HepG2 (cell line): Measurements from ENCODE around the gene SART1. TPM values are rescaled to one million over a fixed set of nuclear protein-coding genes. Genes with fewer than 3 reads are reported as not detected.

Experiments used
- ARID5B ChIP-seq: IDR thresholded peaks from 2 replicates; pipeline ENCODE4 v1.4.0; 2020; ENCODE audit warnings: mild to moderate bottlenecking, missing genetic modification reagents
- ARNT ChIP-seq: fragments of 450-650 bp; IDR thresholded peaks from 2 replicates; pipeline ENCODE4 v1.6.1; 2017
- ESRRA ChIP-seq: sonication (generic); formaldehyde crosslinking; IDR thresholded peaks from 2 replicates; pipeline ENCODE4 v1.5.1; 2020; ENCODE audit warnings: mild to moderate bottlenecking, low read depth, missing genetic modification reagents
- EZH2 ChIP-seq: conservative IDR thresholded peaks from 2 replicates; pipeline ENCODE4 v1.6.1; 2012; ENCODE audit warnings: mild to moderate bottlenecking, low read depth, low read length, moderate library complexity
- FOXC1 ChIP-seq: sonication (generic); formaldehyde crosslinking; IDR thresholded peaks from 2 replicates; pipeline ENCODE4 v1.8.0; 2022; ENCODE audit warnings: mild to moderate bottlenecking, missing genetic modification reagents, borderline replicate concordance
- MEF2D ChIP-seq: sonication (generic); formaldehyde crosslinking; IDR thresholded peaks from 2 replicates; pipeline ENCODE4 v1.5.1; 2020; ENCODE audit warnings: mild to moderate bottlenecking, missing genetic modification reagents
- NFYB ChIP-seq: sonication (generic); formaldehyde crosslinking; IDR thresholded peaks from 2 replicates; pipeline ENCODE4 v1.4.0; 2020; ENCODE audit warnings: missing genetic modification reagents
- NPAS2 ChIP-seq: sonication (generic); formaldehyde crosslinking; IDR thresholded peaks from 2 replicates; pipeline ENCODE4 v1.8.0; 2022; ENCODE audit warnings: mild to moderate bottlenecking, missing genetic modification reagents, borderline replicate concordance
- NR2F1 ChIP-seq, 2 experiments: fragments of 450-650 bp in 1 of 2; formaldehyde crosslinking in 1 of 2; IDR thresholded peaks; 2 replicates each; pipeline versions ENCODE4 v1.5.0 to v1.6.1; 2016 to 2020; ENCODE audit warnings: mild to moderate bottlenecking in 1 of 2, missing compliant biosample characterization in 1 of 2, missing genetic modification reagents in 1 of 2, moderate library complexity in 1 of 2
- ONECUT2 ChIP-seq: sonication (generic); formaldehyde crosslinking; IDR thresholded peaks from 2 replicates; pipeline ENCODE4 v1.4.0; 2020; ENCODE audit warnings: missing genetic modification reagents
- POLR2G ChIP-seq: fragments of 200-400 bp; formaldehyde crosslinking; IDR thresholded peaks from 2 replicates; pipeline ENCODE4 v1.6.1; 2018; ENCODE audit warnings: mild to moderate bottlenecking, low read depth, low read length, moderate library complexity
- SAP130 ChIP-seq: IDR thresholded peaks from 2 replicates; pipeline ENCODE4 v1.6.1; 2016; ENCODE audit warnings: low read depth
- SETDB1 ChIP-seq: sonication (generic); formaldehyde crosslinking; IDR thresholded peaks from 2 replicates; pipeline ENCODE4 v1.5.1; 2020; ENCODE audit warnings: missing genetic modification reagents, mild to moderate bottlenecking, borderline replicate concordance
- SMARCE1 ChIP-seq: fragments of 450-650 bp; IDR thresholded peaks from 2 replicates; pipeline ENCODE4 v1.6.1; 2017; ENCODE audit warnings: borderline replicate concordance
- SNAPC2 ChIP-seq: sonication (generic); formaldehyde crosslinking; IDR thresholded peaks from 2 replicates; pipeline ENCODE4 v1.8.1; 2022; ENCODE audit warnings: mild to moderate bottlenecking, missing genetic modification reagents
- SSRP1 ChIP-seq: IDR thresholded peaks from 2 replicates; pipeline ENCODE4 v1.6.1; 2016; ENCODE audit warnings: control low read depth
- TBP ChIP-seq: sonication (generic); formaldehyde crosslinking; IDR thresholded peaks from 2 replicates; pipeline ENCODE4 v1.5.0; 2020; ENCODE audit warnings: missing genetic modification reagents
- THYN1 ChIP-seq: sonication (generic); formaldehyde crosslinking; IDR thresholded peaks from 2 replicates; pipeline ENCODE4 v1.8.1; 2023; ENCODE audit warnings: low read depth, mild to moderate bottlenecking, moderate library complexity, missing genetic modification reagents, borderline replicate concordance
- TRIM24 ChIP-seq: sonication (generic); formaldehyde crosslinking; IDR thresholded peaks from 2 replicates; pipeline ENCODE4 v1.8.0; 2022; ENCODE audit warnings: mild to moderate bottlenecking, missing genetic modification reagents
- ZBTB42 ChIP-seq: sonication (generic); formaldehyde crosslinking; IDR thresholded peaks from 2 replicates; pipeline ENCODE4 v1.5.0; 2020; ENCODE audit warnings: mild to moderate bottlenecking, missing genetic modification reagents
- ZFP36 ChIP-seq: fragments of 150-350 bp; IDR thresholded peaks from 2 replicates; pipeline ENCODE4 v1.6.1; 2018; ENCODE audit warnings: borderline replicate concordance, low read length, low read depth; ENCODE audit not compliant: partially characterized antibody
- ZFP90 ChIP-seq: sonication (generic); formaldehyde crosslinking; IDR thresholded peaks from 2 replicates; pipeline ENCODE4 v1.8.0; 2022; ENCODE audit warnings: missing genetic modification reagents, mild to moderate bottlenecking, inconsistent platforms, borderline replicate concordance
- ZNF225 ChIP-seq: sonication (generic); formaldehyde crosslinking; IDR thresholded peaks from 2 replicates; pipeline ENCODE4 v1.4.0; 2020; ENCODE audit warnings: mild to moderate bottlenecking, missing genetic modification reagents
- ZNF589 ChIP-seq: sonication (generic); formaldehyde crosslinking; conservative IDR thresholded peaks from 2 replicates; pipeline ENCODE4 v1.8.0; 2022; ENCODE audit warnings: mild to moderate bottlenecking, moderate library complexity, missing genetic modification reagents
- ZNF891 ChIP-seq: sonication (generic); formaldehyde crosslinking; IDR thresholded peaks from 2 replicates; pipeline ENCODE4 v1.5.0; 2020; ENCODE audit warnings: mild to moderate bottlenecking, missing genetic modification reagents
- polyA plus RNA-seq, 8 experiments: library from polyadenylated mRNA; depleted of rRNA in 3 of 8; stranded (reverse) in 7 of 8; unstranded in 1 of 8; fragments of >200 nt; fragmentation: Illumina TruSeq in 4 of 8; extraction: Trizol in 4 of 8; gene quantifications; 2 replicates each; pipeline versions ENCODE4 v1.2.1 to v1.2.3, GENCODE V29; 2011 to 2016; ENCODE audit warnings: low read depth in 4 of 8, missing spikeins in 1 of 8, mixed read lengths in 1 of 8; ENCODE audit not compliant: insufficient read depth in 1 of 8
- total RNA-seq, 5 experiments: library from RNA; depleted of rRNA; stranded (reverse); fragments of >200 nt; fragmentation: Illumina TruSeq; extraction: Trizol; gene quantifications; 2 replicates each; pipeline ENCODE4 v1.2.3, GENCODE V29; 2016; ENCODE audit warnings: low read depth in 1 of 5
- TF ChIP-seq, protein P1 (sequence below): sonication (generic); formaldehyde crosslinking; IDR thresholded peaks from 2 replicates; pipeline ENCODE4 v1.9.0; 2021; ENCODE audit warnings: missing genetic modification reagents, borderline replicate concordance

The SART1 gene
- total and polyA plus RNA-seq, 2 of the 13 experiments (the other 11 are each of a cell fraction or from before 2014, with no cell fraction given), result 11.3 to 22.5 TPM

DNA sequence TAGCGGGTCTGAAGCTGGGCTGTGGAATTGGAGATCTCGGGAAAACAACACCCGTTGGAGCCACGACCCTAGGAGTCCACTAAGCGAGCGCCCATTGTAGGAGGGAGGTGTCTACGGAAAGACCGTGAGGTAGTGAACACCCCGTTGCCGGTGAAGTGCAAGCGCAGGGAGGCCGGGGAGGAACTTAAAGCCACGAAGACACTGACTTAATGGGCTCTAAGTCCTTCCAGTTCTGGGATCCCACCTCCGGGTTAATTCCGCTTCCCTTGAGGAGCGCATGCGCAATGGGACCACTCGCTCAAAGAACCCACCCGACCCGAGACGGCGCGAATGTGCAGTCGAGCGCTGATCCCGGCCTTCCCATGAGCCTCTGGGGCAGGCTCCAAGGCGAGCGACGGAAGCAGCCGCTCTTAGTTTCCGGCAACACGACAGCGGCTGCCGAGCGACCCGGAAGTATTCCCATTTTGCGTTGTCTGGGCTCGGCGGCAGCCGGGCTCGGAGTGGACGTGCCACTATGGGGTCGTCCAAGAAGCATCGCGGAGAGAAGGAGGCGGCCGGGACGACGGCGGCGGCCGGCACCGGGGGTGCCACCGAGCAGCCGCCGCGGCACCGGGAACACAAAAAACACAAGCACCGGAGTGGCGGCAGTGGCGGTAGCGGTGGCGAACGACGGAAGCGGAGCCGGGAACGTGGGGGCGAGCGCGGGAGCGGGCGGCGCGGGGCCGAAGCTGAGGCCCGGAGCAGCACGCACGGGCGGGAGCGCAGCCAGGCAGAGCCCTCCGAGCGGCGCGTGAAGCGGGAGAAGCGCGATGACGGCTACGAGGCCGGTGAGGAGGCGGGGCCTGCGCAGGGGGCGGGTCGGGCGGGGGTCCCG lies at the start of gene SART1 (continued):
- TF ChIP-seq, protein P1, sequence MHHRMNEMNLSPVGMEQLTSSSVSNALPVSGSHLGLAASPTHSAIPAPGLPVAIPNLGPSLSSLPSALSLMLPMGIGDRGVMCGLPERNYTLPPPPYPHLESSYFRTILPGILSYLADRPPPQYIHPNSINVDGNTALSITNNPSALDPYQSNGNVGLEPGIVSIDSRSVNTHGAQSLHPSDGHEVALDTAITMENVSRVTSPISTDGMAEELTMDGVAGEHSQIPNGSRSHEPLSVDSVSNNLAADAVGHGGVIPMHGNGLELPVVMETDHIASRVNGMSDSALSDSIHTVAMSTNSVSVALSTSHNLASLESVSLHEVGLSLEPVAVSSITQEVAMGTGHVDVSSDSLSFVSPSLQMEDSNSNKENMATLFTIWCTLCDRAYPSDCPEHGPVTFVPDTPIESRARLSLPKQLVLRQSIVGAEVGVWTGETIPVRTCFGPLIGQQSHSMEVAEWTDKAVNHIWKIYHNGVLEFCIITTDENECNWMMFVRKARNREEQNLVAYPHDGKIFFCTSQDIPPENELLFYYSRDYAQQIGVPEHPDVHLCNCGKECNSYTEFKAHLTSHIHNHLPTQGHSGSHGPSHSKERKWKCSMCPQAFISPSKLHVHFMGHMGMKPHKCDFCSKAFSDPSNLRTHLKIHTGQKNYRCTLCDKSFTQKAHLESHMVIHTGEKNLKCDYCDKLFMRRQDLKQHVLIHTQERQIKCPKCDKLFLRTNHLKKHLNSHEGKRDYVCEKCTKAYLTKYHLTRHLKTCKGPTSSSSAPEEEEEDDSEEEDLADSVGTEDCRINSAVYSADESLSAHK, result no peak
- peak; percentile 96 for TF ChIP-seq POLR2G
- TF ChIP-seq SAP130 (CRISPR knock-in tag), result peak; percentile 99
- TF ChIP-seq SMARCE1, result no peak
- TF ChIP-seq NR2F1 (CRISPR knock-in tag; IDR thresholded peaks at IDR 0.05), result no peak
- no peak; the same call in 1 of the 2 replicates for TF ChIP-seq SSRP1 (CRISPR knock-in tag)
- no peak for TF ChIP-seq TRIM24
- TF ChIP-seq NPAS2 (CRISPR knock-in tag), result no peak
- TF ChIP-seq ZFP90, result no peak
- no peak for TF ChIP-seq SNAPC2 (CRISPR knock-in tag)
- TF ChIP-seq THYN1 (CRISPR knock-in tag), result no peak
- TF ChIP-seq ARNT, result no peak
- peak; percentile 72 for TF ChIP-seq MEF2D (CRISPR knock-in tag)
- TF ChIP-seq ZNF589, result peak; percentile 78; the same call in 1 of the 2 replicates
- TF ChIP-seq ESRRA (CRISPR knock-in tag), result 0 out of 2 replicates have a peak, but pooled peaks have one; percentile 63
- TF ChIP-seq ZFP36, result no peak
- no peak for TF ChIP-seq ZNF225
- no peak; the same call in 1 of the 2 replicates for TF ChIP-seq ARID5B (CRISPR knock-in tag)
- no peak for TF ChIP-seq TBP (CRISPR knock-in tag)
- TF ChIP-seq NFYB (CRISPR knock-in tag), result no peak
- TF ChIP-seq ZNF891 (CRISPR knock-in tag), result no peak
- no peak for TF ChIP-seq ONECUT2 (CRISPR knock-in tag)
- no peak for TF ChIP-seq SETDB1 (CRISPR knock-in tag)
- no peak for TF ChIP-seq ZBTB42 (CRISPR knock-in tag)
- peak; percentile 69; the same call in 1 of the 2 replicates for TF ChIP-seq FOXC1 (CRISPR knock-in tag)
- no peak for TF ChIP-seq EZH2
